ENCODE measurements around the gene ARHGEF17.

ARHGEF17 gene

GRCh38 chr11:73412308-73412707 is 104.2 kb downstream of the ARHGEF17 start:
- no peak for TF ChIP-seq REST (IDR thresholded peaks at IDR 0.05; ENCODE audit: insufficient read depth in 1 of 2, low read depth in 2 of 2, low read length in 2 of 2)
- no peak for TF ChIP-seq FOXP2 (optimal IDR thresholded peaks at IDR 0.05; ENCODE audit: borderline replicate concordance, extremely low read depth, extremely low read length, insufficient read depth)
- no peak for TF ChIP-seq SIN3A (IDR thresholded peaks at IDR 0.05; ENCODE audit: borderline replicate concordance, insufficient read depth, low read length)
- no peak for TF ChIP-seq TAF1 (IDR thresholded peaks at IDR 0.05; ENCODE audit: borderline replicate concordance, insufficient read depth, low read length)
- TF ChIP-seq POLR2AphosphoS5 (IDR thresholded peaks at IDR 0.05; ENCODE audit: low read depth, low read length) = no peak

GRCh38 chr11:73413256-73413655 is 105.2 kb downstream of the ARHGEF17 start:
- TF ChIP-seq FOXP2 (optimal IDR thresholded peaks at IDR 0.05; ENCODE audit: borderline replicate concordance, extremely low read depth, extremely low read length, insufficient read depth) = no peak
- no peak for TF ChIP-seq REST (IDR thresholded peaks at IDR 0.05; ENCODE audit: insufficient read depth in 1 of 2, low read depth in 2 of 2, low read length in 2 of 2)
- TF ChIP-seq SIN3A (IDR thresholded peaks at IDR 0.05; ENCODE audit: borderline replicate concordance, insufficient read depth, low read length) = no peak
- TF ChIP-seq TAF1 (IDR thresholded peaks at IDR 0.05; ENCODE audit: borderline replicate concordance, insufficient read depth, low read length) = no peak
- no peak for TF ChIP-seq POLR2AphosphoS5 (IDR thresholded peaks at IDR 0.05; ENCODE audit: low read depth, low read length)

- TF ChIP-seq TAF1 (IDR thresholded peaks at IDR 0.05; ENCODE audit: borderline replicate concordance, insufficient read depth, low read length) = no peak
- TF ChIP-seq SIN3A (IDR thresholded peaks at IDR 0.05; ENCODE audit: borderline replicate concordance, insufficient read depth, low read length) = no peak
- TF ChIP-seq POLR2AphosphoS5 (IDR thresholded peaks at IDR 0.05; ENCODE audit: low read depth, low read length) = no peak
- TF ChIP-seq FOXP2 (optimal IDR thresholded peaks at IDR 0.05; ENCODE audit: borderline replicate concordance, extremely low read depth, extremely low read length, insufficient read depth) = no peak
- no peak for TF ChIP-seq REST (IDR thresholded peaks at IDR 0.05; ENCODE audit: insufficient read depth in 1 of 2, low read depth in 2 of 2, low read length in 2 of 2)
Measured at GRCh38 chr11:73414977-73415651, 107.0 kb downstream of the ARHGEF17 start.

- TF ChIP-seq FOXP2 (optimal IDR thresholded peaks at IDR 0.05; ENCODE audit: borderline replicate concordance, extremely low read depth, extremely low read length, insufficient read depth) (no peak), SIN3A (IDR thresholded peaks at IDR 0.05; ENCODE audit: borderline replicate concordance, insufficient read depth, low read length) (no peak), TAF1 (IDR thresholded peaks at IDR 0.05; ENCODE audit: borderline replicate concordance, insufficient read depth, low read length) (no peak), REST (IDR thresholded peaks at IDR 0.05; ENCODE audit: insufficient read depth in 1 of 2, low read depth in 2 of 2, low read length in 2 of 2) (no peak)
Measured at GRCh38 chr11:73415854-73416615, 108.0 kb downstream of the ARHGEF17 start.
